Stomach (tissue), 9 donors: Measurements from ENCODE around the gene CRISPLD2. TPM values are rescaled to one million over a fixed set of nuclear protein-coding genes. Genes with fewer than 3 reads are reported as not detected.
A peak's percentile ranks its signal among the peaks of the same experiment; 100 is the strongest.

Experiments
- DNase-seq, 2 donors: peaks; one replicate each; pipeline versions ENCODE4 v3.0.0 to v3.0.0-alpha.2; 2013 to 2019
- H3K27ac ChIP-seq, 5 donors: fragments of 200-600 bp in 4 of 5; sonication (generic) in 4 of 5; one replicate each; pipeline ENCODE4 v1.5.1; 2013 to 2019; ENCODE audit warnings: mild to moderate bottlenecking in 1 of 5, moderate library complexity in 1 of 5
- H3K27me3 ChIP-seq, 3 donors: fragments of 200-600 bp; sonication (generic); one replicate each; pipeline ENCODE4 v1.5.1; 2017 to 2019; ENCODE audit warnings: mixed run types in 1 of 3
- H3K36me3 ChIP-seq, 4 donors: fragments of 200-600 bp; sonication (generic); 1 replicate in 3 of 4; 2 replicates in 1 of 4; pipeline ENCODE4 v1.5.1; 2016 to 2019
- H3K4me1 ChIP-seq, 4 donors: fragments of 200-600 bp; sonication (generic); one replicate each; pipeline ENCODE4 v1.5.1; 2016 to 2019
- H3K4me3 ChIP-seq, 4 donors: fragments of 200-600 bp; sonication (generic) in 3 of 4; one replicate each; pipeline ENCODE4 v1.5.1; 2016 to 2019; ENCODE audit warnings: mild to moderate bottlenecking in 1 of 4
- H3K9me3 ChIP-seq, 4 donors: fragments of 200-600 bp; sonication (generic); one replicate each; pipeline ENCODE4 v1.5.1; 2016 to 2019
- CTCF ChIP-seq, 7 experiments: fragments of 450-650 bp in 4 of 7; fragments of 200-600 bp in 3 of 7; sonication (generic) in 3 of 7; IDR thresholded peaks; one replicate each; pipeline ENCODE4 v1.5.1; 2016 to 2019; ENCODE audit warnings: antibody characterized with exemption in 7 of 7, control low read depth in 2 of 7, mild to moderate bottlenecking in 1 of 7
- EP300 ChIP-seq: sonication (generic); formaldehyde crosslinking; IDR thresholded peaks from one replicate; pipeline ENCODE4 v1.6.1; 2017; ENCODE audit warnings: antibody characterized with exemption
- POLR2A ChIP-seq, 4 donors: fragments of 450-650 bp; IDR thresholded peaks; one replicate each; pipeline ENCODE4 v1.6.1; 2016; ENCODE audit warnings: antibody characterized with exemption in 4 of 4, control low read depth in 2 of 4, mild to moderate bottlenecking in 1 of 4, moderate library complexity in 1 of 4
- POLR2AphosphoS5 ChIP-seq, 3 donors: sonication (generic); formaldehyde crosslinking; IDR thresholded peaks; one replicate each; pipeline ENCODE4 v1.6.1; 2016; ENCODE audit warnings: antibody characterized with exemption in 3 of 3
- WGBS, 5 donors: extraction: QIAGEN DNeasy Blood & Tissue Kit in 3 of 5; methylation state at CpG; one replicate each; pipeline versions ENCODE4 v1.1.5 to v1.1.7; 2013 to 2018; 5-methylcytosine and 5-hydroxymethylcytosine counted together
- intact Hi-C: fragments of 100-400 bp; cut with DNase I; formaldehyde crosslinking; loops from one replicate; pipeline ENCODE4 v1.15.1; 2023; ENCODE audit warnings: low total_unique reads
- polyA plus RNA-seq, 3 donors: library from polyadenylated mRNA; stranded (reverse); fragments of 200-250 nt; gene quantifications; one replicate each; pipeline ENCODE4 v1.2.3, GENCODE V29; 2013
- total RNA-seq, 5 donors: library from RNA; depleted of rRNA; stranded (reverse); fragments of >200 nt; gene quantifications; one replicate each; pipeline versions ENCODE4 v1.1.0 to v1.2.3, GENCODE V29; 2014 to 2016
- donor health status: healthy with polysubstance abuse.
- donor health status: Bipolar disorder and iron deficiency.
- donor health status: healthy.

Gene CRISPLD2
- total and polyA plus RNA-seq, 8 donors = 18.3 to 242 (median 95.8) TPM

GRCh38 chr16:84929421-84930297 lies 109.9 kb downstream of the CRISPLD2 start:
- Histone ChIP-seq H3K9me3 (no peaks in the 10 kb centered on the region), H3K27me3 (no peaks in the 10 kb centered on the region), H3K4me1 (peaks cover 17 to 38% (median 32%) of the 10 kb centered on the region in 4 donors), H3K36me3 (no peaks in the 10 kb centered on the region), H3K4me3 (no peak overlapping the region), H3K27ac (peak overlapping the region; percentile 31 to 59 (median 55))
- 74 to 83% (median 79%) methylated on average over 29 to 36 of the region's 36 CpGs for WGBS, 5 donors
- intact Hi-C loops = no loop called here
- TF ChIP-seq POLR2AphosphoS5 (IDR thresholded peaks at IDR 0.05) (no peak), CTCF (IDR thresholded peaks at IDR 0.05) (no peak)
- DNase-seq = peak in 1 of 2 donors; percentile 37

GRCh38 chr16:84930298-84931106 lies 110.7 kb downstream of the CRISPLD2 start:
- Histone ChIP-seq H3K36me3 (no peaks in the 10 kb centered on the region), H3K27me3 (no peaks in the 10 kb centered on the region), H3K9me3 (no peaks in the 10 kb centered on the region), H3K4me1 (peaks cover 17 to 30% (median 28%) of the 10 kb centered on the region in 4 donors), H3K4me3 (no peak overlapping the region), H3K27ac (peak overlapping the region in 1 of 5 donors; percentile 55)
- WGBS, 5 donors = 62 to 84% (median 77%) methylated on average over 7 to 8 of the region's 8 CpGs
- DNase-seq = no peak
- TF ChIP-seq EP300 = no peak
- no peak for TF ChIP-seq POLR2AphosphoS5 (IDR thresholded peaks at IDR 0.05)
- no peak for TF ChIP-seq CTCF (IDR thresholded peaks at IDR 0.05)
- TF ChIP-seq POLR2A (IDR thresholded peaks at IDR 0.05) = no peak
- intact Hi-C loops = no loop called here

GRCh38 chr16:84931107-84931494 lies 111.3 kb downstream of the CRISPLD2 start:
- Histone ChIP-seq H3K4me3 (no peak overlapping the region), H3K27ac (no peak overlapping the region), H3K36me3 (no peaks in the 10 kb centered on the region), H3K9me3 (no peaks in the 10 kb centered on the region), H3K27me3 (no peaks in the 10 kb centered on the region), H3K4me1 (peaks cover 17 to 28% (median 27%) of the 10 kb centered on the region in 4 donors)
- no peak for TF ChIP-seq POLR2A (IDR thresholded peaks at IDR 0.05)
- TF ChIP-seq EP300 = no peak
- TF ChIP-seq POLR2AphosphoS5 (IDR thresholded peaks at IDR 0.05) = no peak
- no peak for TF ChIP-seq CTCF (IDR thresholded peaks at IDR 0.05)
- intact Hi-C loops = no loop called here
- 79 to 95% (median 90%) methylated on average over 4 of the region's 4 CpGs for WGBS, 5 donors
- DNase-seq = no peak

GRCh38 chr16:84931506-84931905 lies 111.7 kb downstream of the CRISPLD2 start:
- no peaks in the 10 kb centered on the region for H3K27me3 ChIP-seq
- H3K36me3 ChIP-seq = no peaks in the 10 kb centered on the region
- WGBS, 5 donors = 89 to 98% (median 92%) methylated on average over 4 to 8 of the region's 8 CpGs
- DNase-seq = no peak
- H3K4me3 ChIP-seq = no peak overlapping the region
- intact Hi-C loops = no loop called here
- H3K4me1 ChIP-seq = peaks cover 17 to 28% (median 27%) of the 10 kb centered on the region in 4 donors
- H3K27ac ChIP-seq = no peak overlapping the region
- no peaks in the 10 kb centered on the region for H3K9me3 ChIP-seq
- TF ChIP-seq CTCF (IDR thresholded peaks at IDR 0.05) (no peak), EP300 (no peak), POLR2AphosphoS5 (IDR thresholded peaks at IDR 0.05) (no peak), POLR2A (IDR thresholded peaks at IDR 0.05) (no peak)
